ENCODE results near the gene CLDN9. TPM values are rescaled to one million over a fixed set of nuclear protein-coding genes. Genes with fewer than 3 reads are reported as not detected.

The CLDN9 gene
- polyA plus RNA-seq, 1 donor from 2014 or later: not detected

- H3K27ac ChIP-seq (ENCODE audit: low read length): no peak overlapping the region
These were observed 9.5 kb downstream of the CLDN9 start for GRCh38 chr16:3022208-3022683.

DNA sequence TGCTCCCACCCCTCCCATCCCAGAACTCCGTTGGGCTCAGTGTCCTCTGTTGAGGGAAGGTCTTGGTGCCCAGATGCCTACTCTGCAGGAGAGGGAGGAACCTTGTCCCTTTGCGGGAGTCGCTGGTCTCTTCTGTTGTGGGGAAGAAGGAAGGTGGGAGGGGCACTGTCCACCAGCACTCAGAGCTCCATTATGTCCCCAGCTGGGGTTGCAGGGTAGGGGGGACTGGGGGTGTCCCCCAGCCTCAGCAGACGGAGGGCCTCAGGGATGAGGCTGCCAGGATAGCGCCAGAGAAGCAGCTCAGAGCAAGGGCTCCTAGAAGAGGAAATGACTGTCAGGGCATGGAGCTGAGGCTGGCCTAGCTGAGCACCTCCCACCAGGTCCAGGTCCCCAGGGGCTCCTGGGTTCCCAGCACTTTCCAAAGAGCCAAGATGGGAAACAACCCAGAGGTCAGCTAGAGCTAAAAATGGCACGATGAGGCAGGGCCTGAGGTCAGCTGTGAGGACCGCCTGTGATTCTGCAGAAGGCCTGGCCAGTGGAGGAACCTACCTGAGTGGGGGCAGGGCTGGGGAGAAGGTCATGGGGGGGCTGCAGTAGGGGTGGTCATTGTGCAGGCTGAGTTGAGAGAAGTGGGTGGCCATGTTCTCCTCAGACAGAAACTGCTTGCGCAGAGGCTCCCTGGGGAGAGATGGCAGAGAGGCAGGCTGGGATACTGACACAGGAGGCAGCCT, 10.1 kb downstream of the CLDN9 start:
- Histone ChIP-seq H3K27me3 (ENCODE audit: insufficient read depth, low read depth, low read length) (peaks cover 28% of the 10 kb centered on the region), H3K9ac (ENCODE audit: low read length) (peak overlapping the region; percentile 83), H4K20me1 (ENCODE audit: insufficient read depth) (no peaks in the 10 kb centered on the region)
- TF ChIP-seq RAD21 (conservative IDR thresholded peaks at IDR 0.05) (no peak), EZH2 (IDR thresholded peaks at IDR 0.05; ENCODE audit: borderline replicate concordance, insufficient read depth, low read length, poor library complexity, severe bottlenecking) (no peak), EP300 (conservative IDR thresholded peaks at IDR 0.05; ENCODE audit: poor library complexity, severe bottlenecking) (no peak), TAF1 (IDR thresholded peaks at IDR 0.05; ENCODE audit: low read depth) (no peak), REST (IDR thresholded peaks at IDR 0.05; ENCODE audit: borderline replicate concordance) (no peak)
- TF ChIP-seq, protein P1, sequence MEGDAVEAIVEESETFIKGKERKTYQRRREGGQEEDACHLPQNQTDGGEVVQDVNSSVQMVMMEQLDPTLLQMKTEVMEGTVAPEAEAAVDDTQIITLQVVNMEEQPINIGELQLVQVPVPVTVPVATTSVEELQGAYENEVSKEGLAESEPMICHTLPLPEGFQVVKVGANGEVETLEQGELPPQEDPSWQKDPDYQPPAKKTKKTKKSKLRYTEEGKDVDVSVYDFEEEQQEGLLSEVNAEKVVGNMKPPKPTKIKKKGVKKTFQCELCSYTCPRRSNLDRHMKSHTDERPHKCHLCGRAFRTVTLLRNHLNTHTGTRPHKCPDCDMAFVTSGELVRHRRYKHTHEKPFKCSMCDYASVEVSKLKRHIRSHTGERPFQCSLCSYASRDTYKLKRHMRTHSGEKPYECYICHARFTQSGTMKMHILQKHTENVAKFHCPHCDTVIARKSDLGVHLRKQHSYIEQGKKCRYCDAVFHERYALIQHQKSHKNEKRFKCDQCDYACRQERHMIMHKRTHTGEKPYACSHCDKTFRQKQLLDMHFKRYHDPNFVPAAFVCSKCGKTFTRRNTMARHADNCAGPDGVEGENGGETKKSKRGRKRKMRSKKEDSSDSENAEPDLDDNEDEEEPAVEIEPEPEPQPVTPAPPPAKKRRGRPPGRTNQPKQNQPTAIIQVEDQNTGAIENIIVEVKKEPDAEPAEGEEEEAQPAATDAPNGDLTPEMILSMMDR (IDR thresholded peaks at IDR 0.05; ENCODE audit: poor library complexity, severe bottlenecking): no peak

More at GRCh38 chr16:3022208-3022683, 9.5 kb downstream of the CLDN9 start:
- Histone ChIP-seq H3K79me2 (replicated peaks; ENCODE audit: insufficient read depth, low read length) (no peaks in the 10 kb centered on the region), H3K9ac (ENCODE audit: low read length) (no peak overlapping the region), H3F3A (ENCODE audit: insufficient read depth, low read length, poor library complexity, severe bottlenecking) (no peaks in the 10 kb centered on the region), H3K9me3 (ENCODE audit: low read length) (no peaks in the 10 kb centered on the region), H3K9me2 (ENCODE audit: insufficient read depth, low read length) (no peaks in the 10 kb centered on the region), H4K20me1 (ENCODE audit: insufficient read depth) (no peaks in the 10 kb centered on the region), H3K36me3 (ENCODE audit: insufficient read depth, low read length) (no peaks in the 10 kb centered on the region), H3K4me2 (ENCODE audit: low read length) (no peak overlapping the region), H2AFZ (ENCODE audit: low read depth, low read length) (no peak overlapping the region), H3K4me3 (ENCODE audit: low read length) (peak overlapping the region; percentile 82), H3K27me3 (ENCODE audit: insufficient read depth, low read depth, low read length) (peaks cover 34% of the 10 kb centered on the region)
- no peak for TF ChIP-seq REST (IDR thresholded peaks at IDR 0.05; ENCODE audit: borderline replicate concordance)
- TF ChIP-seq SMC3 (conservative IDR thresholded peaks at IDR 0.05; ENCODE audit: poor library complexity): no peak
- TF ChIP-seq RAD21 (conservative IDR thresholded peaks at IDR 0.05): no peak
- no peak for TF ChIP-seq EZH2 (IDR thresholded peaks at IDR 0.05; ENCODE audit: borderline replicate concordance, insufficient read depth, low read length, poor library complexity, severe bottlenecking)
- TF ChIP-seq MXI1 (conservative IDR thresholded peaks at IDR 0.05; ENCODE audit: poor library complexity, severe bottlenecking): no peak
- TF ChIP-seq, protein P1 (IDR thresholded peaks at IDR 0.05; ENCODE audit: poor library complexity, severe bottlenecking): no peak
- no peak for TF ChIP-seq POLR2AphosphoS5 (IDR thresholded peaks at IDR 0.05)
- TF ChIP-seq TAF1 (IDR thresholded peaks at IDR 0.05; ENCODE audit: low read depth): no peak

More for the DNA sequence above, 10.1 kb downstream of the CLDN9 start:
- no peaks in the 10 kb centered on the region for H3K36me3 ChIP-seq (ENCODE audit: insufficient read depth, low read length)
- H3K79me2 ChIP-seq (replicated peaks; ENCODE audit: insufficient read depth, low read length): no peaks in the 10 kb centered on the region
- no peaks in the 10 kb centered on the region for H3K9me3 ChIP-seq (ENCODE audit: low read length)
- no peaks in the 10 kb centered on the region for H3F3A ChIP-seq (ENCODE audit: insufficient read depth, low read length, poor library complexity, severe bottlenecking)
- H3K9me2 ChIP-seq (ENCODE audit: insufficient read depth, low read length): no peaks in the 10 kb centered on the region
- peak overlapping the region; percentile 71 for H3K4me2 ChIP-seq (ENCODE audit: low read length)
- no peak overlapping the region for H3K27ac ChIP-seq (ENCODE audit: low read length)
- peak overlapping the region; percentile 82 for H3K4me3 ChIP-seq (ENCODE audit: low read length)
- H2AFZ ChIP-seq (ENCODE audit: low read depth, low read length): no peak overlapping the region

All from neural cell (in vitro differentiated cells).